GM12875 (cell line): ENCODE results near the gene LRP1B.

Experiments used
- H3K4me3 ChIP-seq: one replicate; pipeline ENCODE4 v1.5.1; 2011; ENCODE audit warnings: low read depth, low read length, control low read depth
- TF ChIP-seq, protein P1 (sequence below): IDR thresholded peaks from 2 replicates; pipeline ENCODE4 v1.5.1; 2011; ENCODE audit warnings: low read depth, mild to moderate bottlenecking, control low read depth, inconsistent platforms, low read length, moderate library complexity, borderline replicate concordance; ENCODE audit not compliant: insufficient read depth

LRP1B gene

DNA sequence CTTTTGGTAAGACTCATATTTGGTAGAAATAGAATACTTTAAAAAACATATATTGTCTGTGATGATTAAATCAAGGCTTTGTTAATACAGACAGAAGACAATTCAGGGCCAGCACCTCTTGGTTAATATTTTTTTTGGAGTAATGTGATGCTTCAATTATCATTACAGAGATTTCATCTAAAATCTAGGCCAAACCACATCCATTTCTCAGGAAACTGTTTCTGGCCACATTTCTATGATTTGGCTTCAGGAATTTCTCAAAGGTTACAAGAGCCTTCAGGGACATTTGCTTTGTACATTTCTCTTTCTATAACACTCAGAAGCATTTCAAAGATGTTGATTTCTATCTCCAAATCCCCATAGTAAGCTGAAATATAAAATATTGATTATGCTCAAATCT, 614.9 kb downstream of the LRP1B start:
- no peak overlapping the region for H3K4me3 ChIP-seq
- TF ChIP-seq, protein P1, sequence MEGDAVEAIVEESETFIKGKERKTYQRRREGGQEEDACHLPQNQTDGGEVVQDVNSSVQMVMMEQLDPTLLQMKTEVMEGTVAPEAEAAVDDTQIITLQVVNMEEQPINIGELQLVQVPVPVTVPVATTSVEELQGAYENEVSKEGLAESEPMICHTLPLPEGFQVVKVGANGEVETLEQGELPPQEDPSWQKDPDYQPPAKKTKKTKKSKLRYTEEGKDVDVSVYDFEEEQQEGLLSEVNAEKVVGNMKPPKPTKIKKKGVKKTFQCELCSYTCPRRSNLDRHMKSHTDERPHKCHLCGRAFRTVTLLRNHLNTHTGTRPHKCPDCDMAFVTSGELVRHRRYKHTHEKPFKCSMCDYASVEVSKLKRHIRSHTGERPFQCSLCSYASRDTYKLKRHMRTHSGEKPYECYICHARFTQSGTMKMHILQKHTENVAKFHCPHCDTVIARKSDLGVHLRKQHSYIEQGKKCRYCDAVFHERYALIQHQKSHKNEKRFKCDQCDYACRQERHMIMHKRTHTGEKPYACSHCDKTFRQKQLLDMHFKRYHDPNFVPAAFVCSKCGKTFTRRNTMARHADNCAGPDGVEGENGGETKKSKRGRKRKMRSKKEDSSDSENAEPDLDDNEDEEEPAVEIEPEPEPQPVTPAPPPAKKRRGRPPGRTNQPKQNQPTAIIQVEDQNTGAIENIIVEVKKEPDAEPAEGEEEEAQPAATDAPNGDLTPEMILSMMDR: no peak

GRCh38 chr2:141513853-141514252, 617.0 kb downstream of the LRP1B start:
- no peak overlapping the region for H3K4me3 ChIP-seq
- TF ChIP-seq, protein P1: no peak

GRCh38 chr2:141508806-141509595, 621.8 kb downstream of the LRP1B start:
- TF ChIP-seq, protein P1: no peak
- H3K4me3 ChIP-seq: no peak overlapping the region

- TF ChIP-seq, protein P1: no peak
- H3K4me3 ChIP-seq: no peak overlapping the region
Measured at GRCh38 chr2:141508086-141508752, 622.6 kb downstream of the LRP1B start.

DNA sequence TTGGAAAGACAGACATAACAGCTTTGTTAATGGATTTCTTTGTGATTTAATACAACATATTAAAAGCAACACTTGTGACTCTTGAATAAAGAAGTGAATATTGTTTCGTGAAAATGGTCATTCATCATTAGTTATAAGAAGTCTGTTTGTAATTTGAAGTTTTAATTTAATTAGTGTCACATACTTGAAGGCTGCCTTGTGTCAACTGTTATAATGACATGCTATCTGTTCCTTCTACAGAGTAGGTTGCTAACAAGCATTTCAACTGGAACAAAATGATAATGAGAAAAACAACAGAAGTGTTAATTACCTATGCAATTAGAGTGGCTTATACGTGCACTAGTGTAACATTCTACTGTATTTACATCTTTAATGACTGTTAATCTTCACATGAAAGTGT, 624.7 kb downstream of the LRP1B start:
- H3K4me3 ChIP-seq: no peak overlapping the region
- TF ChIP-seq, protein P1: no peak

DNA sequence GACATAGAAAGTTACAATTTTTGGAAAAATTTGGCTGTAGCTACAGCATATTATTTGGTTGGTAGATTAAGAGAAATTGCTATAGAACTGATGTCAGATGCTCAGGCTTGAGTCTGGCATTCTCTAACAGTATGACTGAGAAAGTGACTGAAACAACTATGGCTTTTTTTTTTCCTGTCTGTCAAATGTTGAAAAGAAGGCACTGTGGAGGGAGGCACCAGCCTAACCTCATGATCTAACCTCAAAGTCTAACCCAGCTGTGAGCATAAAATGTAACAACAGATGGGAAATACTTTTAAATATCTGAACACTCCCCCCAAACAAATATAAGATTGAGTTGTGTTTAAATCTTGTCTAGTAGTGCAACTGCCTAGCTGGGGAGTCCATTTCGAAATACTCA, 629.1 kb downstream of the LRP1B start:
- TF ChIP-seq, protein P1: no peak
- no peak overlapping the region for H3K4me3 ChIP-seq

- TF ChIP-seq, protein P1: no peak
- no peak overlapping the region for H3K4me3 ChIP-seq
Measured at GRCh38 chr2:141499123-141499522, 631.7 kb downstream of the LRP1B start.
